Measurements from ENCODE around the gene NLGN1. TPM values are rescaled to one million over a fixed set of nuclear protein-coding genes. Genes with fewer than 3 reads are reported as not detected.

Gene NLGN1
- total and polyA plus RNA-seq, 12 donors = 0.88 to 19.9 (median 12.6) TPM

DNA sequence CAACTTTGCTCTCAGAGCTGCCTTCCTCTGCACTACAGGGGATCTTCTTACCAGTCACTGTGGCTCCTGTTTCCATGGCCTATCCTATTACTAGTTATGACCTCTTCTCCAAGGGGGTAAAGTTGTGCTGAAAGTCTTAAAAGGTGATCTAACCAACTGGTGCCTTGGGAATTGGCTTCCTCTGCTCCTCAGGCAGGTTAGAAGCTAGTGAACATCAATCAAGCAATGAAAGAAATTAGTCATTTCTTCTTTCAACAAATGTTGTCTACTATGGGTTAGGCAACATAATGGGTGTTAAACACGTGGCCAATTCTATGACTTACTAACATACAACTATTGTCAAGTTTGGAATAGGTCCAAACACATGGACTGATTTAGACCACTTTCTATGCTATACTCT lies 890.2 kb downstream of the NLGN1 start:
- no peaks in the 10 kb centered on the region for H3K9me3 ChIP-seq
- ATAC-seq = no peak

GRCh38 chr3:174294616-174295015 lies 897.1 kb downstream of the NLGN1 start:
- DNase-seq = no peak
- Histone ChIP-seq H3K4me1 (no peaks in the 10 kb centered on the region), H3K27me3 (no peaks in the 10 kb centered on the region), H3K4me3 (no peak overlapping the region), H3K9me3 (no peaks in the 10 kb centered on the region), H3K36me3 (no peaks in the 10 kb centered on the region), H3K27ac (no peak overlapping the region)
- TF ChIP-seq CTCF (IDR thresholded peaks at IDR 0.05) = no peak
- intact Hi-C loops (cut with DNase I) = no loop called here
- no peak for ATAC-seq

More for the DNA sequence above, 890.2 kb downstream of the NLGN1 start:
- H3K27ac ChIP-seq = no peak overlapping the region
- no peaks in the 10 kb centered on the region for H3K27me3 ChIP-seq
- no peak for TF ChIP-seq CTCF (IDR thresholded peaks at IDR 0.05)
- DNase-seq = no peak
- no peaks in the 10 kb centered on the region for H3K36me3 ChIP-seq
- no peaks in the 10 kb centered on the region for H3K4me1 ChIP-seq
- WGBS, 2 donors = 79 to 89% methylated on average over 1 of the region's 1 CpG
- no peak overlapping the region for H3K4me3 ChIP-seq
- intact Hi-C loops (cut with DNase I) = no loop called here

GRCh38 chr3:174295306-174296092 lies 898.0 kb downstream of the NLGN1 start:
- WGBS, 2 donors = 77 to 81% methylated on average over 7 of the region's 7 CpGs
- DNase-seq (no peak), ATAC-seq (no peak)
- no peaks in the 10 kb centered on the region for H3K36me3 ChIP-seq
- no peaks in the 10 kb centered on the region for H3K9me3 ChIP-seq
- H3K27ac ChIP-seq = no peak overlapping the region
- intact Hi-C loops (cut with DNase I) = no loop called here
- H3K4me1 ChIP-seq = no peaks in the 10 kb centered on the region
- H3K4me3 ChIP-seq = no peak overlapping the region
- TF ChIP-seq CTCF (IDR thresholded peaks at IDR 0.05) = no peak
- no peaks in the 10 kb centered on the region for H3K27me3 ChIP-seq

DNA sequence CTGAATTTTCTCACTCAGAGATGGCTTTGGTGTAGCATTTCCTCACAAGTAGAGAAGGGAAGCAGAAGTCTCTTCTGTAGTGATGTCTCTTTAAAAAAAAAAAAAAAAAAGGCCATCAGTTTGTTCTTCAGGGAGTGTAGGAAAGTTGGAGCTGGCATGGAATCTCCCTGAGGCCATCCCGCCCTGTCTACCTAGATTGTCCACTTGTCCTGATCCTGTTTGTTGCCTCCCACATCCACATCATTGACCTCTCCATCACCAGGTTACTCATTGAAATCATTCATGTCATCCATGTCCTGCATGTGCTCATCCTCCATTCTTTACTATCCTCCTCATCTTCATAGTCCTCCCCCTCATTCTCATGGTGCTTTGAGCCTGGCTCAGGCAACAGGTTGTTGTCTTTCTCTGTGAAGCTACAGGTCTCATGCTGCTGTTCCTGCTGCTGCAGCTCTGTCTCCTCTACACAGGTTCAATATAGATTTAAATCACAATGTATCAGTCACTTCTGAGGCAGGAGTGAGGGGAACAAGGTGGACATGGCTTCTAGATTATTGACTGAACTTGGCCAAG lies 905.3 kb downstream of the NLGN1 start:
- 93 to 94% methylated on average over 1 of the region's 1 CpG for WGBS, 2 donors
- no peak for TF ChIP-seq CTCF (IDR thresholded peaks at IDR 0.05)
- intact Hi-C loops (cut with DNase I) = no loop called here

More for the DNA sequence above, 905.3 kb downstream of the NLGN1 start:
- no peak overlapping the region for H3K27ac ChIP-seq
- H3K27me3 ChIP-seq = no peaks in the 10 kb centered on the region
- no peaks in the 10 kb centered on the region for H3K36me3 ChIP-seq
- no peak for ATAC-seq
- no peaks in the 10 kb centered on the region for H3K9me3 ChIP-seq
- no peaks in the 10 kb centered on the region for H3K4me1 ChIP-seq
- H3K4me3 ChIP-seq = no peak overlapping the region
- no peak for DNase-seq

All from heart right ventricle (tissue), 16 donors.